ENCODE results near the gene DOP1A.

The DOP1A gene

DNA sequence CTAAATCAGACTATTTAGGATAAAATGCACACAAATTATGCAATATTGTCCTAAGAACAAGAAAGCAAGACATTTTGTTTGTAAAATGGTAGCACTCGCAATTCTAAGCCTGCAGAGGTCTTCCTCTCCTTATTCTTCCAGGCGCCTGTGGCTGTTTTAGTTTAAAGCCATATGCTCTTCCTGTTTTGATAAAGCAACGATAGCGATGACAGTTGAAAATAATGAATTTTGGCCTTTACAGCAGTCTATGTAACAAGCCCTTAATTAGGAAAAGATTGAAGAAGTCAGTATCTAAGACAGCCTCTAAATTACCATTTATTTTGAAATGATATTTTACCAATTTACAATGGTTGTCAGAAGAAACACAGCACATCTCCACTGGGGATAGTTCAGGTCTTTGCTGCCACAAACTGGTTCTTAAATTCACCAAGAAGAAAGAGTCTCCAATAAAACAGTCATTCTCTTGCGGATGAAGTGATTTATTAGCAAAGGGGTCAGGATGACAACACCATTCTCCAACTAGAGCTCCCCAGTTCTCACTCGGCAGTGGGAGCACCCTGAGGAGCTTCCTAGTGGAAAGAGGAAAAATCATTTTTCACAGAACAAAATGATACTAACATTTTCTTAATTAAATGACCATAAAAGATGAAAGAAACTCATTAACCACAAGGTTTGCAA is 23.2 kb upstream of the DOP1A start:
- TF ChIP-seq, protein P1, sequence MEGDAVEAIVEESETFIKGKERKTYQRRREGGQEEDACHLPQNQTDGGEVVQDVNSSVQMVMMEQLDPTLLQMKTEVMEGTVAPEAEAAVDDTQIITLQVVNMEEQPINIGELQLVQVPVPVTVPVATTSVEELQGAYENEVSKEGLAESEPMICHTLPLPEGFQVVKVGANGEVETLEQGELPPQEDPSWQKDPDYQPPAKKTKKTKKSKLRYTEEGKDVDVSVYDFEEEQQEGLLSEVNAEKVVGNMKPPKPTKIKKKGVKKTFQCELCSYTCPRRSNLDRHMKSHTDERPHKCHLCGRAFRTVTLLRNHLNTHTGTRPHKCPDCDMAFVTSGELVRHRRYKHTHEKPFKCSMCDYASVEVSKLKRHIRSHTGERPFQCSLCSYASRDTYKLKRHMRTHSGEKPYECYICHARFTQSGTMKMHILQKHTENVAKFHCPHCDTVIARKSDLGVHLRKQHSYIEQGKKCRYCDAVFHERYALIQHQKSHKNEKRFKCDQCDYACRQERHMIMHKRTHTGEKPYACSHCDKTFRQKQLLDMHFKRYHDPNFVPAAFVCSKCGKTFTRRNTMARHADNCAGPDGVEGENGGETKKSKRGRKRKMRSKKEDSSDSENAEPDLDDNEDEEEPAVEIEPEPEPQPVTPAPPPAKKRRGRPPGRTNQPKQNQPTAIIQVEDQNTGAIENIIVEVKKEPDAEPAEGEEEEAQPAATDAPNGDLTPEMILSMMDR (IDR thresholded peaks at IDR 0.05; ENCODE audit: low read depth, low read length): no peak
- DNase-seq (ENCODE audit: extremely low read depth, low read depth): no peak

DNA sequence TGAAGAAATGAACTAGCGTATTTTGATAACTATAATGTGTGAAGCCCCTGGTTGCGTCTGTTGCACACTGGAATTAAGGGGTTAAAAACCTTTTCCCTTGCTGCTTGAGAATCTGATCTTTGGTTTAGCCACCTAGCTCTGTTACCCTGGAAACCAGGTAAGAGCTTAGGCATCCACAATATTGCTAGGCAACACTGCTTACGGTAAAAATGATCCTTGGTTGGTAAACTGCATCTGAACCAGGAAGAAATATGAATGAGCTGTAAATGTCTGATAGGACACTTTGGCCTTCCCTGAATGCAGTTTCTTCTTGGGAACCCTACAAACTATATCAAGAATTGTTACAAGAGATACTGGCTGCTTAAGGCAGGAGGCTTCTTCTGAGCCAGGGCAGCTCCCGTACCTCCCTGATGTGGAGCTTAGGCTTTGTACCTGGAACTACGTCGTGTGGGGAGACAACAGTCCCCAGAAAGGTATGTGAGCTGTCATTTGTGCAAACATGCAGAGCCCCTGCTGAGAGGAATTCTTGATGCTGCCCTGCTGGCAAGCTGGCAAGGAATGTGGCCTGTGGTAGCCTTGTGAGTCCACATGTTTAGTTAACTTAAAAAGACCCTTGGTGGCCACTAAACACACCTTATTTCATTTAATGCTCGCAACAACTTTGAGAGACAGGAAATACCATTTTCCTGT is 20.3 kb upstream of the DOP1A start:
- TF ChIP-seq, protein P1 (IDR thresholded peaks at IDR 0.05; ENCODE audit: low read depth, low read length): no peak
- no peak for DNase-seq (ENCODE audit: extremely low read depth, low read depth)

DNA sequence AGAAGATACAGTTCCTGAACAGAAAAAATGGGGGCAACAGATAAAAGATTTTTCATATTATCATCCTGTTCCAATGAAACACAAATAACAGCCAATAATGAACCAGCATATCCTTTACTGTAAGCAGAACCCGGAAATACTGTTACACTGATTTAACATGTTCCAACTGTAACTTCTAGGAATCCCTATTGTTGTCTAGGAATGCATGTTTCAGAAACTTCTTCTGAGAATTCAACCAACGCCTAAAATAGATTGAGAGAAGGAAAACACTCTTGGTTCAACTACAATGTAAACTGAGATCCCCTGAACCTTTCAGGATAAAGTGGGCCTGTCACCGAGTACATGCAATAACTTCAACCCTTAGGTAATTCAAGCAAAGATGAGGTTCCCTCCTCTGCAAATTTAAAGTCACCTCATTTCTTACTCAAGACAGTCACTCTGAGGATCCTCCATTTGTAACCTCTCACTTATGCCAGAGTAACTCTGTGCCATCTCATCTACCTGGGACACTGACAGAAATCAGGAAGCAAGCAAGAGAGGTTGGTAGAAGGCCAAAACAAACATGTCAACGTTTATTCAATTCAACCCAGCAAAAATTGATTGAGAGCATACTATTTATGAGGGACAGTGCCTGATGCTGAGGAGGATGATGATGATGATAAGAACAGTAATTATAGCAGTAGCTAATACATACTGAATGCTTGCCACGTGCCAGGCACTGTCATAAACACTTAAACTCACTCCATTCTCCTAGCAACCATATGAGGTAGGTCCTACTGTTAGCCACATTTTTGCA is 15.9 kb upstream of the DOP1A start:
- TF ChIP-seq, protein P1 (IDR thresholded peaks at IDR 0.05; ENCODE audit: low read depth, low read length): no peak
- no peak for DNase-seq (ENCODE audit: extremely low read depth, low read depth)

DNA sequence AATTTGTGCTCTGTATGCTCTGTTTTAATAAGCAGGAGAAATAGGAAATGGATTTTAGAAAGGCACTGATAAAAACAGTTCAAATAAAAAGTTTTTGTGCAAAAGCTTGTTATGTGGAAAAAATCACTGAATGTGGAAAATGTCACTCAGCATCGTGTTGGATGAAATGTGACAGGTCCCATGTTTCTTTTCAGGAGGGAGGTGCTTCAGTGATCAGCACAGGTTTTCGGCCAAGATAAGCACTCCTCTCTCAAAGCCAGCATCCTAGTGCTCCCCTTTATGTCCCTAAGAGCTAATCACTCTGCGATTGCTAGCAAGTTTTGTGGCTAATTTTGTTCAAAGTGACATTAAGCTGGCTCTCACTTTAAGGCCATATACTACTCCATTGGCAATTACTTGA is 13.8 kb upstream of the DOP1A start:
- TF ChIP-seq, protein P1 (IDR thresholded peaks at IDR 0.05; ENCODE audit: low read depth, low read length): no peak
- no peak for DNase-seq (ENCODE audit: extremely low read depth, low read depth)

DNA sequence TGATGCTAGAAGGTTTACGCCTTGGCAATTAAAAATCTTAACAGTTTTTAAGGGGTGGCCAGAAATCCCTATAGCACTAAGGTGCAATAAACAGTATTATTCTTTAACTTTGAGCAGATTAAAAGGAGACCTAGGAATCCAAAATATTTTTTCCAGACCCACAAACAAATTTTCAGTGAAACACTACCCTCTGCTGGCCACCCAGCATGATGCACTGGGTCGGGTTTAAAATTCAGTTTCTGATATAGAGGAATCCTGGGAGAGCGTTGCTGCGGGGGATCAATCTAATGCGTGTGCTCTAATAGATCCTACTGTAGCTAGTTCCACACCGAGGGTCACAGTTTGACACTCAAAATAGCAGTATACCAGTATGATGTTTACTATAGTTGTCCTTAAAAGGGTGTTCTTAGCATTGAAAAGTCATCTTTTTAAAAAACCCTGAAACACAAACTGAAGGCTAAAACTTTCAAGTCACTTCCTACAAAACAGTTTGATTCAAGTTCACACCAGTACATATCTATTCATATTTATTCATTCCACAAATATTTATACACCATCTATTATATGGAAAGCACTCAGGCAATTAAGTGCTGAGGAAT is 12.0 kb upstream of the DOP1A start:
- DNase-seq (ENCODE audit: extremely low read depth, low read depth): peak; percentile 15
- TF ChIP-seq, protein P1 (IDR thresholded peaks at IDR 0.05; ENCODE audit: low read depth, low read length): peak; percentile 83

DNA sequence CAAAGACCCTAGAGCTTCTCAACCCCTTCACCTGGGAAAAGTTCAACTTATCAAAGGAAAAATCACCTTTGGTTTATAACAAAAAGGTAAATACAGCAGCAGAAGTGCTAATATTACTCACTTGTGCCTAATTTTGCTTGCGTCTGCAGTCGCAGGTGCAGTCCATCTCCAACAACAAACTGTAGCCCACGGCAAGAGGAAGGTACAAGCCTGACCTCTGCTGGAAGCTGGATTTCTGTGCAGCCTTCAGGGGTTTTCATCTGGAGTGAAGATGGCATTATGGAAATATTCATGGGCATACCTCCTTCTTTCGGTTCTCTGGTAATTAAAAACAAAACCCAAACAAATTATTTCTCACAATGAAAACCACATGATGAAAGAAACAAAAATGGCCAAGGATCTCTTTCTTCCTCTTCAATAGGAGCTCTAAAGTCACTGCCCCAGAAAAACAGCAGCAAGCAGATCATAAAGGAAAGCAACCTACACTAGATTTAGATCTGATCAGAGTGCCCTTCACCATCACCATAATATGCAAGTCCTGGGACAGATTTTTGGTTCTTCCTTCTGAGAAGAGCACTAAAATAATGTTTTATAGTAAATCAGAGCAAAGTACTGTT is 9.7 kb upstream of the DOP1A start:
- DNase-seq (ENCODE audit: extremely low read depth, low read depth): peak; percentile 22

More for the DNA sequence above, 9.7 kb upstream of the DOP1A start:
- TF ChIP-seq, protein P1 (IDR thresholded peaks at IDR 0.05; ENCODE audit: low read depth, low read length): peak; percentile 91

Measured in AG09319 (cell line).